Measurements from ENCODE around the gene SPTLC1.

SPTLC1 gene

GRCh38 chr9:92098638-92099037 lies 16.6 kb downstream of the SPTLC1 start:
- Histone ChIP-seq H4K8ac (ENCODE audit: low read depth, low read length) (no peak overlapping the region), H3K79me2 (ENCODE audit: control insufficient read depth, insufficient read depth, low read length) (peaks cover 2% of the 10 kb centered on the region), H3K56ac (ENCODE audit: low read length) (no peak overlapping the region), H3K18ac (ENCODE audit: low read length) (no peak overlapping the region), H3K36me3 (ENCODE audit: control insufficient read depth, insufficient read depth, low read length) (no peaks in the 10 kb centered on the region), H3K4me3 (ENCODE audit: low read length) (no peak overlapping the region), H3K4ac (ENCODE audit: low read depth, low read length) (no peak overlapping the region), H2BK15ac (replicated peaks; ENCODE audit: low read depth) (no peak overlapping the region), H3K4me1 (ENCODE audit: control insufficient read depth, low read depth, low read length) (no peaks in the 10 kb centered on the region), H4K5ac (ENCODE audit: low read length) (no peak overlapping the region), H2AK5ac (ENCODE audit: low read length) (no peak overlapping the region), H3K4me2 (ENCODE audit: low read length) (no peak overlapping the region), H3K23ac (ENCODE audit: low read length) (no peak overlapping the region), H3K27me3 (ENCODE audit: insufficient read depth, low read length, poor library complexity) (no peaks in the 10 kb centered on the region), H3K79me1 (ENCODE audit: low read length) (peaks cover 5% of the 10 kb centered on the region), H3K9ac (ENCODE audit: low read length) (no peak overlapping the region), H3K27ac (ENCODE audit: low read depth, low read length) (no peak overlapping the region), H2BK120ac (ENCODE audit: low read depth, low read length) (no peak overlapping the region), H2BK5ac (ENCODE audit: low read length) (no peak overlapping the region)
- WGBS (ENCODE audit: extremely low coverage, insufficient coverage, low lambda C conversion rate): no CpG with 5 or more reads among the region's 1 CpG
- DNase-seq: peak; percentile 34

- Histone ChIP-seq H3K56ac (ENCODE audit: low read length) (no peak overlapping the region), H3K27me3 (ENCODE audit: insufficient read depth, low read length, poor library complexity) (no peaks in the 10 kb centered on the region), H2BK5ac (ENCODE audit: low read length) (no peak overlapping the region), H3K27ac (ENCODE audit: low read depth, low read length) (no peak overlapping the region), H4K5ac (ENCODE audit: low read length) (no peak overlapping the region), H2BK15ac (replicated peaks; ENCODE audit: low read depth) (no peak overlapping the region), H2BK120ac (ENCODE audit: low read depth, low read length) (no peak overlapping the region), H3K79me2 (ENCODE audit: control insufficient read depth, insufficient read depth, low read length) (peaks cover 2% of the 10 kb centered on the region), H3K4me1 (ENCODE audit: control insufficient read depth, low read depth, low read length) (no peaks in the 10 kb centered on the region), H3K4ac (ENCODE audit: low read depth, low read length) (no peak overlapping the region), H4K8ac (ENCODE audit: low read depth, low read length) (no peak overlapping the region), H3K4me2 (ENCODE audit: low read length) (no peak overlapping the region), H3K36me3 (ENCODE audit: control insufficient read depth, insufficient read depth, low read length) (no peaks in the 10 kb centered on the region), H3K23ac (ENCODE audit: low read length) (no peak overlapping the region), H2AK5ac (ENCODE audit: low read length) (no peak overlapping the region), H3K4me3 (ENCODE audit: low read length) (no peak overlapping the region), H3K9ac (ENCODE audit: low read length) (no peak overlapping the region), H3K79me1 (ENCODE audit: low read length) (peaks cover 5% of the 10 kb centered on the region), H3K18ac (ENCODE audit: low read length) (no peak overlapping the region)
- WGBS (ENCODE audit: extremely low coverage, insufficient coverage, low lambda C conversion rate): no CpG with 5 or more reads among the region's 26 CpGs
- DNase-seq: peak; percentile 83
Observed at GRCh38 chr9:92097997-92098482, 17.2 kb downstream of the SPTLC1 start.

GRCh38 chr9:92095236-92095635 lies 20.0 kb downstream of the SPTLC1 start:
- Histone ChIP-seq H3K79me1 (ENCODE audit: low read length) (peaks cover 6% of the 10 kb centered on the region), H2BK120ac (ENCODE audit: low read depth, low read length) (no peak overlapping the region), H3K4me2 (ENCODE audit: low read length) (no peak overlapping the region), H4K5ac (ENCODE audit: low read length) (no peak overlapping the region), H2AK5ac (ENCODE audit: low read length) (no peak overlapping the region), H2BK5ac (ENCODE audit: low read length) (no peak overlapping the region), H3K4ac (ENCODE audit: low read depth, low read length) (no peak overlapping the region), H3K18ac (ENCODE audit: low read length) (no peak overlapping the region), H3K36me3 (ENCODE audit: control insufficient read depth, insufficient read depth, low read length) (no peaks in the 10 kb centered on the region), H3K23ac (ENCODE audit: low read length) (no peak overlapping the region), H3K4me3 (ENCODE audit: low read length) (no peak overlapping the region), H3K79me2 (ENCODE audit: control insufficient read depth, insufficient read depth, low read length) (peaks cover 2% of the 10 kb centered on the region), H4K8ac (ENCODE audit: low read depth, low read length) (no peak overlapping the region), H3K9ac (ENCODE audit: low read length) (no peak overlapping the region), H2BK15ac (replicated peaks; ENCODE audit: low read depth) (no peak overlapping the region), H3K27ac (ENCODE audit: low read depth, low read length) (no peak overlapping the region), H3K4me1 (ENCODE audit: control insufficient read depth, low read depth, low read length) (no peaks in the 10 kb centered on the region), H3K56ac (ENCODE audit: low read length) (no peak overlapping the region), H3K27me3 (ENCODE audit: insufficient read depth, low read length, poor library complexity) (no peaks in the 10 kb centered on the region)
- no peak for DNase-seq
- WGBS (ENCODE audit: extremely low coverage, insufficient coverage, low lambda C conversion rate): no CpG with 5 or more reads among the region's 1 CpG

GRCh38 chr9:92094655-92095054 lies 20.6 kb downstream of the SPTLC1 start:
- peaks cover 6% of the 10 kb centered on the region for H3K79me1 ChIP-seq (ENCODE audit: low read length)
- DNase-seq: peak; percentile 72
- H3K36me3 ChIP-seq (ENCODE audit: control insufficient read depth, insufficient read depth, low read length): no peaks in the 10 kb centered on the region
- H3K4ac ChIP-seq (ENCODE audit: low read depth, low read length): no peak overlapping the region
- no peak overlapping the region for H2AK5ac ChIP-seq (ENCODE audit: low read length)
- no peak overlapping the region for H3K4me3 ChIP-seq (ENCODE audit: low read length)
- no peak overlapping the region for H4K8ac ChIP-seq (ENCODE audit: low read depth, low read length)
- no peak overlapping the region for H3K27ac ChIP-seq (ENCODE audit: low read depth, low read length)
- no peak overlapping the region for H3K23ac ChIP-seq (ENCODE audit: low read length)
- no peaks in the 10 kb centered on the region for H3K27me3 ChIP-seq (ENCODE audit: insufficient read depth, low read length, poor library complexity)
- no peak overlapping the region for H3K56ac ChIP-seq (ENCODE audit: low read length)
- H3K9ac ChIP-seq (ENCODE audit: low read length): no peak overlapping the region
- no CpG with 5 or more reads among the region's 4 CpGs for WGBS (ENCODE audit: extremely low coverage, insufficient coverage, low lambda C conversion rate)
- no peak overlapping the region for H2BK120ac ChIP-seq (ENCODE audit: low read depth, low read length)
- peaks cover 2% of the 10 kb centered on the region for H3K79me2 ChIP-seq (ENCODE audit: control insufficient read depth, insufficient read depth, low read length)
- H2BK15ac ChIP-seq (replicated peaks; ENCODE audit: low read depth): no peak overlapping the region
- no peak overlapping the region for H2BK5ac ChIP-seq (ENCODE audit: low read length)
- H3K4me1 ChIP-seq (ENCODE audit: control insufficient read depth, low read depth, low read length): no peaks in the 10 kb centered on the region
- no peak overlapping the region for H4K5ac ChIP-seq (ENCODE audit: low read length)
- no peak overlapping the region for H3K18ac ChIP-seq (ENCODE audit: low read length)
- H3K4me2 ChIP-seq (ENCODE audit: low read length): no peak overlapping the region

- H3K18ac ChIP-seq (ENCODE audit: low read length): no peak overlapping the region
- WGBS (ENCODE audit: extremely low coverage, insufficient coverage, low lambda C conversion rate): 100% methylated on average over 1 of the region's 1 CpG
- no peak overlapping the region for H4K8ac ChIP-seq (ENCODE audit: low read depth, low read length)
- H3K4me3 ChIP-seq (ENCODE audit: low read length): no peak overlapping the region
- DNase-seq: no peak
- H3K4me2 ChIP-seq (ENCODE audit: low read length): no peak overlapping the region
- no peak overlapping the region for H3K27ac ChIP-seq (ENCODE audit: low read depth, low read length)
- H3K4me1 ChIP-seq (ENCODE audit: control insufficient read depth, low read depth, low read length): no peaks in the 10 kb centered on the region
- no peak overlapping the region for H3K9ac ChIP-seq (ENCODE audit: low read length)
- no peaks in the 10 kb centered on the region for H3K79me2 ChIP-seq (ENCODE audit: control insufficient read depth, insufficient read depth, low read length)
- no peak overlapping the region for H3K4ac ChIP-seq (ENCODE audit: low read depth, low read length)
- H3K36me3 ChIP-seq (ENCODE audit: control insufficient read depth, insufficient read depth, low read length): peaks cover 2% of the 10 kb centered on the region
- H4K5ac ChIP-seq (ENCODE audit: low read length): no peak overlapping the region
- no peak overlapping the region for H3K56ac ChIP-seq (ENCODE audit: low read length)
- H3K27me3 ChIP-seq (ENCODE audit: insufficient read depth, low read length, poor library complexity): no peaks in the 10 kb centered on the region
- H2AK5ac ChIP-seq (ENCODE audit: low read length): no peak overlapping the region
- peaks cover 4% of the 10 kb centered on the region for H3K79me1 ChIP-seq (ENCODE audit: low read length)
- H3K23ac ChIP-seq (ENCODE audit: low read length): no peak overlapping the region
- no peak overlapping the region for H2BK5ac ChIP-seq (ENCODE audit: low read length)
- H2BK120ac ChIP-seq (ENCODE audit: low read depth, low read length): no peak overlapping the region
- H2BK15ac ChIP-seq (replicated peaks; ENCODE audit: low read depth): no peak overlapping the region
Observed at GRCh38 chr9:92077888-92078287, 37.3 kb downstream of the SPTLC1 start.

- Histone ChIP-seq H2BK120ac (ENCODE audit: low read depth, low read length) (no peak overlapping the region), H3K27me3 (ENCODE audit: insufficient read depth, low read length, poor library complexity) (no peaks in the 10 kb centered on the region), H2AK5ac (ENCODE audit: low read length) (no peak overlapping the region), H4K5ac (ENCODE audit: low read length) (no peak overlapping the region), H3K56ac (ENCODE audit: low read length) (no peak overlapping the region), H3K4me3 (ENCODE audit: low read length) (no peak overlapping the region), H3K9ac (ENCODE audit: low read length) (no peak overlapping the region), H3K4me2 (ENCODE audit: low read length) (no peak overlapping the region), H3K79me1 (ENCODE audit: low read length) (peaks cover 4% of the 10 kb centered on the region), H3K36me3 (ENCODE audit: control insufficient read depth, insufficient read depth, low read length) (peaks cover 4% of the 10 kb centered on the region), H3K18ac (ENCODE audit: low read length) (no peak overlapping the region), H3K4ac (ENCODE audit: low read depth, low read length) (no peak overlapping the region), H4K8ac (ENCODE audit: low read depth, low read length) (no peak overlapping the region), H3K4me1 (ENCODE audit: control insufficient read depth, low read depth, low read length) (no peaks in the 10 kb centered on the region), H3K27ac (ENCODE audit: low read depth, low read length) (no peak overlapping the region), H3K23ac (ENCODE audit: low read length) (no peak overlapping the region), H2BK15ac (replicated peaks; ENCODE audit: low read depth) (no peak overlapping the region), H3K79me2 (ENCODE audit: control insufficient read depth, insufficient read depth, low read length) (no peaks in the 10 kb centered on the region), H2BK5ac (ENCODE audit: low read length) (no peak overlapping the region)
- WGBS (ENCODE audit: extremely low coverage, insufficient coverage, low lambda C conversion rate): no CpG with 5 or more reads among the region's 4 CpGs
- DNase-seq: no peak
Observed at GRCh38 chr9:92071634-92072033, 43.6 kb downstream of the SPTLC1 start.
